Endothelial cell of umbilical vein (primary cell): ENCODE results near the gene CCND3. TPM values are rescaled to one million over a fixed set of nuclear protein-coding genes. Genes with fewer than 3 reads are reported as not detected.

Experiments
- BruUV-seq: library from RNA; stranded (reverse); fragments of 400-500 nt; replicated peaks from 2 replicates; lab custom pipeline; 2021; lab: Mats Ljungman, UMichigan
- CTCF ChIA-PET: fragments of 300-600, 350-600 bp; sonication (Branson Sonifier 250); formaldehyde crosslinking; loops from one replicate; lab custom pipeline; 2021; ENCODE audit warnings: antibody characterized with exemption, inconsistent platforms; lab: Charles Lee
- POLR2A ChIA-PET: fragments of 300-600, 350-600 bp; sonication (Branson Sonifier 250); formaldehyde crosslinking; loops from one replicate; lab custom pipeline; 2021; ENCODE audit warnings: antibody characterized with exemption, inconsistent platforms; lab: Charles Lee
- DNase-seq: peaks from one replicate; pipeline ENCODE4 v3.0.0-alpha.2; 2011; ENCODE audit warnings: low read depth, low spot score
- FAIRE-seq: peaks from 2 replicates; lab custom pipeline; 2011; peaks lifted over from hg19 to GRCh38; lab: Jason Lieb, UNC
- H2AFZ ChIP-seq: 2 replicates; pipeline ENCODE4 v1.6.0; 2012; ENCODE audit warnings: low read depth, low read length, control low read depth, inconsistent platforms
- H3K27ac ChIP-seq: 2 replicates; pipeline ENCODE4 v1.5.1; 2011; ENCODE audit warnings: low read depth, mild to moderate bottlenecking, control low read depth, low read length, moderate library complexity; ENCODE audit not compliant: insufficient read depth
- H3K27me3 ChIP-seq, 2 experiments: 2 replicates each; pipeline versions ENCODE4 v1.6.0 to v1.6.1; 2011; ENCODE audit warnings: low read length in 2 of 2, mixed read lengths in 1 of 2; ENCODE audit not compliant: control insufficient read depth in 2 of 2, insufficient read depth in 2 of 2
- H3K36me3 ChIP-seq, 2 experiments: 2 replicates in 1 of 2; 3 replicates in 1 of 2; pipeline ENCODE4 v1.5.1; 2011; ENCODE audit warnings: low read length in 2 of 2, mild to moderate bottlenecking in 1 of 2, moderate library complexity in 1 of 2; ENCODE audit not compliant: control insufficient read depth in 2 of 2, insufficient read depth in 2 of 2; ENCODE audit errors: extremely low read depth in 1 of 2
- H3K4me1 ChIP-seq: 3 replicates; pipeline ENCODE4 v1.5.1; 2011; ENCODE audit warnings: mild to moderate bottlenecking, low read length; ENCODE audit not compliant: control insufficient read depth, insufficient read depth; ENCODE audit errors: extremely low read depth
- H3K4me2 ChIP-seq: 2 replicates; pipeline ENCODE4 v1.6.1; 2011; ENCODE audit warnings: low read length, control low read depth, mixed read lengths; ENCODE audit not compliant: insufficient read depth
- H3K4me3 ChIP-seq, 3 experiments: fragments of 200-600 bp in 1 of 3; sonication (generic), shearing (Covaris generic) in 1 of 3; replicated peaks in 1 of 3; 2 replicates each; pipeline ENCODE4 v1.5.1; 2011 to 2016; ENCODE audit warnings: control low read depth in 3 of 3, low read length in 3 of 3, mild to moderate bottlenecking in 2 of 3, inconsistent platforms in 1 of 3, low read depth in 1 of 3, moderate library complexity in 1 of 3; ENCODE audit not compliant: insufficient read depth in 1 of 3
- H3K79me2 ChIP-seq: 2 replicates; pipeline ENCODE4 v1.6.0; 2012; ENCODE audit warnings: low read length, inconsistent platforms; ENCODE audit not compliant: control insufficient read depth, insufficient read depth
- H3K9ac ChIP-seq: replicated peaks from 2 replicates; pipeline ENCODE3; 2011; ENCODE audit warnings: low read length, control low read depth; ENCODE audit not compliant: insufficient read depth; ENCODE audit errors: extremely low read depth
- H3K9me1 ChIP-seq: replicated peaks from 3 replicates; pipeline ENCODE4 v1.6.0; 2011; ENCODE audit warnings: mild to moderate bottlenecking, low read length; ENCODE audit not compliant: control insufficient read depth, insufficient read depth; ENCODE audit errors: extremely low read depth
- H3K9me3 ChIP-seq: replicated peaks from 2 replicates; pipeline ENCODE4 v1.5.1; 2012; ENCODE audit warnings: low read length, inconsistent platforms; ENCODE audit not compliant: control insufficient read depth, insufficient read depth
- H4K20me1 ChIP-seq: replicated peaks from 2 replicates; pipeline ENCODE3; 2011; ENCODE audit warnings: mild to moderate bottlenecking, low read length; ENCODE audit not compliant: control insufficient read depth, insufficient read depth; ENCODE audit errors: extremely low read depth
- CTCF ChIP-seq, 2 donors: IDR thresholded peaks; 1 replicate in 1 of 2; 2 replicates in 1 of 2; pipeline ENCODE4 v1.5.1; 2011; ENCODE audit warnings: low read length in 2 of 2, mild to moderate bottlenecking in 2 of 2, moderate library complexity in 2 of 2, control low read depth in 1 of 2, inconsistent platforms in 1 of 2, low read depth in 1 of 2; ENCODE audit not compliant: insufficient read depth in 1 of 2; ENCODE audit errors: extremely low read depth in 1 of 2
- EZH2 ChIP-seq: IDR thresholded peaks from 2 replicates; pipeline ENCODE4 v1.6.1; 2012; ENCODE audit warnings: borderline replicate concordance, low read depth, mild to moderate bottlenecking, moderate library complexity, low read length, inconsistent platforms; ENCODE audit not compliant: severe bottlenecking
- FOS ChIP-seq: IDR thresholded peaks from 2 replicates; pipeline ENCODE4 v1.6.1; 2011; ENCODE audit warnings: mild to moderate bottlenecking, low read length, moderate library complexity, borderline replicate concordance; ENCODE audit not compliant: insufficient read depth
- GATA2 ChIP-seq: IDR thresholded peaks from 2 replicates; pipeline ENCODE4 v1.7.0; 2011; ENCODE audit warnings: low read depth, mild to moderate bottlenecking, moderate library complexity, mixed read lengths, low read length; ENCODE audit not compliant: insufficient read length, insufficient read depth
- JUN ChIP-seq: IDR thresholded peaks from 2 replicates; pipeline ENCODE4 v1.6.1; 2011; ENCODE audit warnings: borderline replicate concordance, low read depth; ENCODE audit not compliant: insufficient read length, insufficient read depth
- MAX ChIP-seq: IDR thresholded peaks from 2 replicates; pipeline ENCODE4 v1.6.1; 2011; ENCODE audit not compliant: insufficient read depth, insufficient read length
- MYC ChIP-seq: IDR thresholded peaks from one replicate; pipeline ENCODE4 v1.6.1; 2011; ENCODE audit warnings: mild to moderate bottlenecking, low read depth, low read length
- POLR2A ChIP-seq: IDR thresholded peaks from 2 replicates; pipeline ENCODE4 v1.6.1; 2012; ENCODE audit warnings: low read depth, mild to moderate bottlenecking, control low read depth, low read length
- POLR2AphosphoS5 ChIP-seq: IDR thresholded peaks from 2 replicates; pipeline ENCODE4 v1.6.1; 2012; ENCODE audit warnings: low read depth, mild to moderate bottlenecking, control low read depth, low read length, moderate library complexity; ENCODE audit not compliant: insufficient read depth
- dilution Hi-C: fragments of 300-500 bp; cut with MboI; formaldehyde crosslinking; loops from one replicate; pipeline ENCODE4 v1.15.0; 2019; ENCODE audit warnings: low sequenced_read_pairs; ENCODE audit not compliant: extremely low pct_ligation_motif_present
- intact Hi-C: fragments of 100-400 bp; cut with micrococcal nuclease; formaldehyde crosslinking; loops from one replicate; pipeline ENCODE4 v1.10.0; 2022
- polyA plus RNA-seq, 4 experiments: library from polyadenylated mRNA; depleted of rRNA in 3 of 4; stranded (reverse) in 3 of 4; unstranded in 1 of 4; fragments of >200 nt; gene quantifications; 2 replicates each; pipeline versions ENCODE4 v1.2.1 to v1.2.3, GENCODE V29; 2011 to 2012; ENCODE audit warnings: missing spikeins in 1 of 4
- total RNA-seq: library from RNA; stranded (reverse); gene quantifications from 2 replicates; pipeline ENCODE4 v1.2.3, GENCODE V29; 2021

CCND3 gene
- total and polyA plus RNA-seq, 2 donors (not counting 3 experiments of a cell fraction or from before 2014, with no cell fraction given): 87.5 to 98.7 TPM

- no TSS peak for BruUV-seq
- Histone ChIP-seq H3K4me2 (peak overlapping the region; percentile 81), H4K20me1 (no peaks in the 10 kb centered on the region), H3K27ac (peak overlapping the region; percentile 84), H2AFZ (no peak overlapping the region), H3K9me1 (no peaks in the 10 kb centered on the region), H3K9me3 (no peaks in the 10 kb centered on the region), H3K36me3 (no peaks in the 10 kb centered on the region), H3K9ac (peak overlapping the region; percentile 62), H3K79me2 (no peaks in the 10 kb centered on the region), H3K4me3 (no peak overlapping the region), H3K27me3 (peaks cover 0 to 2% of the 10 kb centered on the region in 2 experiments), H3K4me1 (peaks cover 12% of the 10 kb centered on the region)
- no peak for DNase-seq
- intact Hi-C loops (no loop called here), dilution Hi-C loops (no loop called here)
- no peak for TF ChIP-seq MYC
- TF ChIP-seq GATA2: no peak
- no peak for FAIRE-seq
- POLR2A ChIA-PET: interaction anchor here (1.0 kb wide), 1 partner anchor 25 kb away, joined by 4 read pairs; the partner anchor contains the start of genes BYSL and MED20
- CTCF ChIA-PET: interaction anchor here (0.6 to 1.9 kb wide), 6 partner anchors 25 to 148 kb away, joined by 3 to 14 read pairs (median 7); partner anchors contain the start of genes BYSL, MED20 and TOMM6
Observed at GRCh38 chr6:41896281-41896680, 45.3 kb downstream of the CCND3 start.

DNA sequence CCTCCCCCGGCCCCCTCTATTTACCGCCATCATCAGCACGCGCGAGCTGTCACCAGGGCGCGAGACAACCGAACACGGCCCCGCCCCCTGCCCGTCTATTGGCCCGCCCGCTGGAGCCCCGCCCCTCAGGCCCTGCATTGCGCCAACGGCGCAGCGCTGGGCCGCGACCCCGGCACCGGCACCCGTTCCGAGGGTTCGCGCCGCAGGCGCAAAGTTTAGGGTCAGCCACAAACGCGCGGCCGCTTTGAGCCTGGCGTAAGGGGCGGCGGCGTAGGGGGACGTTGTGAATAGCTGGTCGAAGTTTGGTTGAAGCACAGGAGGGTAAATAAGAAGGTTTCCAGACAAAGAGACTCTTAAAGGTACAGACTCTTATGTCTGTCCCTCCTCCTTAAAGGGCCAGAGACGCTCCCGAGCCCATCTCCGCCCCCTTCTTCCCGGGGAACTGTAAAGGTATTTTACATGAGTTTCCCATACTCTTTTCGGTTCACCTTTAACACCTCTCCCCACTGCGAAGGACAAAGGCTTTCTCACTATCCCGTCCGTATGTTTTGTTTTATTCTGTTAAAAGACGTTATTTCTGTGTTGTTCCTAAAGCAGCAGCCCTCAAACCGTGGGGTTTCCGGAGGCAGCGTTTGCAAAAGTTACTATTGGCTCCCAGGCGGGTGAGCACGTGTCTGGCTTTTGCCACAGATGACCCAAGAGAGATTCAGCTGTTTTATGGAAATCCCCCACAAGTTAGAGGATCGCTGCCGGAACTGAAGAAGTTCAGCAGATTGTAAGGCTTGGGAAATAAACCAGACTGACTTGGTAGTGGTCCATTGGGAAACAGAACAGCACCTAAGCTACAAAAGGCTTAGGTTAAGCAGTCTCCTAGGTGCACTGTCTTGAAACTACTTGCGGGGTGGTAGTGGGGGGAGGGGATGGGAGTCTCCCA, 46.0 kb downstream of the CCND3 start, which contains the start of gene USP49:
Gene USP49 (minus strand): TSS at position 76 of the 934 bp plus-strand sequence. CDS start 88,392 bp downstream, outside the sequence.
- TSS peak; percentile 70 for BruUV-seq
- no peaks in the 10 kb centered on the region for H4K20me1 ChIP-seq
- no peaks in the 10 kb centered on the region for H3K9me3 ChIP-seq
- H3K4me1 ChIP-seq: peaks cover 12% of the 10 kb centered on the region
- no peaks in the 10 kb centered on the region for H3K79me2 ChIP-seq
- H3K9ac ChIP-seq: peak within 1 kb of the TSS; percentile 70
- H3K27ac ChIP-seq: peak within 1 kb of the TSS; percentile 84
- intact Hi-C loops (loop anchor here (1.0 to 2.0 kb wide), 6 partner anchors 22 to 149 kb away; partner anchors contain the start of genes BYSL, MED20 and TOMM6), dilution Hi-C loops (no loop called here)
- peak within 1 kb of the TSS; percentile 70 to 78 (median 72) for H3K4me3 ChIP-seq
- H2AFZ ChIP-seq: peak within 1 kb of the TSS; percentile 90
- H3K36me3 ChIP-seq: no peaks in the 10 kb centered on the region
- FAIRE-seq (peak; percentile 89), DNase-seq (peak; percentile 89)
- CTCF ChIA-PET: interaction anchor here (0.9 to 1.9 kb wide), 7 partner anchors 26 to 149 kb away, joined by 3 to 14 read pairs (median 9); partner anchors contain the start of genes BYSL, MED20 and TOMM6
- H3K4me2 ChIP-seq: peak within 1 kb of the TSS; percentile 81
- TF ChIP-seq CTCF (IDR thresholded peaks at IDR 0.05; ENCODE audit: extremely low read depth in 1 of 2, insufficient read depth in 1 of 2, low read depth in 1 of 2, low read length in 2 of 2) (no peak), FOS (no peak), POLR2A (peak; percentile 70), EZH2 (no peak), POLR2AphosphoS5 (peak; percentile 84), JUN (no peak), GATA2 (no peak), MYC (no peak), MAX (peak; percentile 63)
- POLR2A ChIA-PET: interaction anchor here (0.6 to 1.0 kb wide), 3 partner anchors 26 to 111 kb away, joined by 3 to 4 read pairs (median 4); partner anchors contain the start of genes BYSL, CCND3 and MED20
- H3K27me3 ChIP-seq: peaks cover 0 to 2% of the 10 kb centered on the region in 2 experiments
- no peaks in the 10 kb centered on the region for H3K9me1 ChIP-seq
